GF-D8 (cell line): Measurements from ENCODE around the gene MT1B.
"Not testable (repeated sequence)": the region's sequence is repeated elsewhere in the genome, so short reads cannot be mapped to it uniquely, and the experiment has no call there.

Experiments used
- DNase-seq: peaks from one replicate; lab custom pipeline; 2025; lab: John Stamatoyannopoulos, UW

MT1B gene

GRCh38 chr16:56667581-56668571 lies 16.2 kb downstream of the MT1B start, which contains the start of gene MT1G:
Gene MT1G, minus strand, starts transcription at chr16:56668065. Its CDS starts 72 bp downstream, at chr16:56667993.
- DNase-seq = peak; percentile 13

DNA sequence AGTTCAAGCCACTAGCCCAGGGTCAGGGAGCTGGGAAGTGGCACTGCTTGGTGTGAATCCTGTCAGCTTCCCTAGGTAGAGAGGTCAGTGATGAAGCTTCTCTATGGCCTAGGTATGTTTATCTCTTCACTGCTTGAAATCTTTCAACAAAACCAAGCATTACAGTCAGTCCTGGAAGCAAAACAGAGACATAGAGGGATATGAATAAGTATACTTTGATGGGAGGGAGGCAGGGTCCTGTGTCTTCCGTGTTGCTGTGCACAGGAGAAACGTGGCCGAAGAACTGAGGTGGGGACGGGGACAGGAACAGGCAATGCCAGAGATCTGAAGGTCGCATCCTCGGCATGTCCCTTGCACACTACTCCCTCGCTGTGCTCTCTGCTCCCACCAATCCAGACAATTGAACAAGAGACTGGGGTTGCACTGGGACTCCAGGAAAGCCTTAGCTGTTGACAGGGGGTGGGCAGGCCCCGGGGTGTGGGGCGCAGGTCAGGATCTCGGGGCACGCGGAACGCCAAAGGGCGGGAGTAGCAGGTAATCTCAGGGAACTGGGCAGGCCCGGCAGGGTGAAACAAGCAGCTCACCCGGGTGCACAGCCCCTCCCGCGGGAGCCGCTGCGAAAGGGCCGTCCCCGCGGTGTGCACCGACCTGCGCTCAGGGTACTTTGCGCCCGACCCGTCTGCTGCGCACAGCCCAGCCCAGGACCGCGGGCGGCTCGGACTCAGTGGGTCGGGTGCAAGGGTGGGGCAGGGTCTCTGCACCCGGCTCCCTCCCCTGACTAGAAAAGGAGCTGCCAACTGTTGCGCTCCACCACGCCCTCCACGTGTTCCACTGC lies 17.5 kb downstream of the MT1B start, which contains the start of gene MT1H:
TSS of gene MT1H (plus strand) at position 810 of the 835 bp plus-strand sequence. CDS start 71 bp downstream, outside the sequence.
- no peak for DNase-seq

- no peak for DNase-seq
These were observed 18.3 kb downstream of the MT1B start for GRCh38 chr16:56669840-56670619.

- DNase-seq = no peak
These were observed 18.9 kb downstream of the MT1B start for GRCh38 chr16:56670620-56670934.

DNA sequence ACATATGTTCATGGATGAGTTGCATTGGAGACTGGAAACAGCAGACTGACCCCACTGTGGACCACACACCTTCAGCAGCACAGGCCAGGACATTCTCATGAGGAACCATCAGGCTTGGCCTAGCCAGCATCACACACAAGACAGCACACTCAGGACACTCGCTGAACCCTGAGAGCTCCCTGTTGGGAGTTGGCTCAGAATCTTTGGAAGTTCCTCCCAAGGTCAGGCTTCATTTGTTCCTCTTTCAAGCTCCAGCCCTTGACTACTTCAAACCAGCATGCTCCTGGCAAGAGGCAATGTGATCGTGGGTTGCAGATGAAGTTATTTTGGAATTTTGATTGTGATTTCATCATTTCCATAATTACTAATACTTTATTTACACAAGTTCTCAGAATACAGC lies 20.0 kb downstream of the MT1B start:
- not testable (repeated sequence) for DNase-seq

GRCh38 chr16:56672171-56672570 lies 20.5 kb downstream of the MT1B start:
- not testable (repeated sequence) for DNase-seq

- no peak for DNase-seq
These were observed 21.3 kb downstream of the MT1B start for GRCh38 chr16:56672761-56673536.

- DNase-seq = peak; percentile 3
These were observed 22.2 kb downstream of the MT1B start for GRCh38 chr16:56673921-56674320.

DNA sequence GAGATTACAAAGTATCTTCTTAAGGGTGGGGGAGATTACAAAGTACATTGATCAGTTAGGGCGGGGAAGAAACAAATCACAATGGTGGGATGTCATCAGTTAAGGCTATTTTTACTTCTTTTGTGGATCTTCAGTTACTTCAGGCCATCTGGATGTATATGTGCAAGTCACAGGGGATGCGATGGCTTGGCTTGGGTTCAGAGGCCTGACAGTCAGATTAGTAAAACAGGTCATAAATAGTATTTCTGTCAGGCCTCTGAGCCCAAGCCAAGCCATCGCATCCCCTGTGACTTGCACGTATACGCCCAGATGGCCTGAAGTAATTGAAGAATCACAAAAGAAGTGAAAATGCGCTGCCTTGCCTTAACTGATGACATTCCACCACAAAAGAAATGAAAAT lies 22.9 kb downstream of the MT1B start:
- DNase-seq = not testable (repeated sequence)

DNA sequence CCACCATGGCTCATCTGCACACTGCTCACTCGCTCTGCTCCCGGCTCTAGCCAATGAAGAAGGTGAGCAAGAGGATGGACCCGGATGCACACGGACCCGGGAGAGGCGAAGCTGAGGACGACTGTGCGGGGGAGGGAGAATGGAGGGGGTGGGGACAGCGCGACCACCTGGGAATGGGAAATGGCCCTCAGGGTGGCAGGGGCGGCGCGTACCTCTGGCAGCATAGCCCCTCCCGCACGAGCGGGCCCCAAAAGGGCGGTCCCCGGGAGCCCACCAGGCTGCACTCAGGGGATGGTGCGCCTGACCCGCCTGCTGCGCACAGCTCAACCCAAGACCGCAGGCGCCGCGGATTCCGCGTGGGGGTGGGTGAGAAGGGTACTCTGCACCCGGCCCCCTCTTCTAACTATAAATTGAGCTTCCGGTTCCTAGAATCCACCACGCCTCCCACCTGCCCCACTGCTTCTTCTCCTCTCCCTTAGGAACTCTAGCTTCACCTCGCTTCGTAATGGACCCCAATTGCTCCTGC lies 24.1 kb downstream of the MT1B start:
- no peak for DNase-seq

DNA sequence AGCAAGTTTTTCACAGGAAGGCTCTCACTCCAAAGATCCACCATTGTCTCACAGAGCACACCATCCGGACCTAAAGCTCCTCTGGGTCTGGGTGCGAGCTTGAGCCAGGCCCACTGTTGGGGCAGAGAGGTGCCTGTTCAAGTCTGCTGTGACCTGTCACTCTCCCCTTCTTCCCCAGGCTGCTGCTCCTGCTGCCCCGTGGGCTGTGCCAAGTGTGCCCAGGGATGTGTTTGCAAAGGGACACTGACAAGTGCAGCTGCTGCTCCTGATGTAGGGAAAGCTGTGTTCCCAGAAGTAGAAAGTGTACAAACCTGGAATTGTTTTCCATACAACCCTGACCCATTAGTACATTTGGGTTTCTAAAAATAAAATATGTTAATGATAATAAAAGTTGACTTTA lies 25.8 kb downstream of the MT1B start:
- DNase-seq = no peak

GRCh38 chr16:56679078-56679730 lies 27.5 kb downstream of the MT1B start:
- DNase-seq = no peak

DNA sequence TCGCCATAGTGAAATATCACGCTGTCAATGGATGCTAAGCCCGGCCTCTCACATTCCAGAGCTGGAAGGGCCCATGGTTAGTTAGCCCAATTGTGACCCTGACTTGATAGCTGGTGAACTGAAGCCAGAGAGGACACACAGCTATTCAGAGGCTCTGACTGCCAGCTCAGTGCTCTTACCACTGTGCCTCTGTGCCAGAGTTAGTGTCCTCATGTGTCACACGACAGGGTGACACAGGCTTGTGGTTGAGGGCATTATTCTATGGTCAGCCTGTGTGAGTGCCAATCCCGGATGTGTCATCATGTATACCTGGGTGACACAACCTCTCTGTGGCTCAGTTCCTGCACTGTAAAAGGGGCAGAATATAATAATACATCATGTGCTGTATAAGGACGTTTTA lies 28.1 kb downstream of the MT1B start:
- peak; percentile 1 for DNase-seq

- peak; percentile 63 for DNase-seq
These were observed 30.4 kb downstream of the MT1B start, which contains the start of gene MT1X for GRCh38 chr16:56681939-56682702. Gene MT1X, plus strand, starts transcription at chr16:56682470. Its CDS starts 71 bp downstream, at chr16:56682541.

- DNase-seq = no peak
These were observed 31.2 kb downstream of the MT1B start for GRCh38 chr16:56682703-56683397.

- DNase-seq = no peak
These were observed 31.9 kb downstream of the MT1B start for GRCh38 chr16:56683424-56684172.

GRCh38 chr16:56684256-56684925 lies 32.7 kb downstream of the MT1B start:
- no peak for DNase-seq
